HG03378 (cell line): Measurements from ENCODE around the gene MAGEA9B.
A peak's percentile ranks its signal among the peaks of the same experiment; 100 is the strongest.
"Not testable (repeated sequence)": the region's sequence is repeated elsewhere in the genome, so short reads cannot be mapped to it uniquely, and the experiment has no call there.

ENCODE experiments used
- ATAC-seq: cut with Tn5 transposase; IDR thresholded peaks from one replicate; pipeline ENCODE4 v1.9.1; 2021; ENCODE audit warnings: mild to moderate bottlenecking, moderate library complexity; ENCODE audit not compliant: unreplicated experiment

The MAGEA9B gene

GRCh38 chrX:149572743-149573142 lies 14.5 kb downstream of the MAGEA9B start:
- ATAC-seq: no peak

- no peak for ATAC-seq
These were observed 15.5 kb downstream of the MAGEA9B start for GRCh38 chrX:149571770-149572169.

- ATAC-seq: no peak
These were observed 16.6 kb downstream of the MAGEA9B start for GRCh38 chrX:149570668-149571067.

GRCh38 chrX:149569770-149570169 lies 17.5 kb downstream of the MAGEA9B start:
- ATAC-seq: no peak

- ATAC-seq: no peak
These were observed 18.5 kb downstream of the MAGEA9B start for GRCh38 chrX:149568701-149569296.

GRCh38 chrX:149567621-149568417 lies 19.4 kb downstream of the MAGEA9B start:
- no peak for ATAC-seq

GRCh38 chrX:149563359-149563758 lies 23.9 kb downstream of the MAGEA9B start:
- ATAC-seq: no peak

GRCh38 chrX:149555251-149555650 lies 32.0 kb downstream of the MAGEA9B start:
- not testable (repeated sequence) for ATAC-seq

GRCh38 chrX:149551939-149552248 lies 35.4 kb downstream of the MAGEA9B start:
- ATAC-seq: not testable (repeated sequence)

- ATAC-seq: peak; percentile 48
These were observed 35.9 kb downstream of the MAGEA9B start for GRCh38 chrX:149551245-149551938.

- not testable (repeated sequence) for ATAC-seq
These were observed 36.8 kb downstream of the MAGEA9B start for GRCh38 chrX:149550454-149550853.

- ATAC-seq: not testable (repeated sequence)
These were observed 37.6 kb downstream of the MAGEA9B start, which contains the start of gene HSFX3 for GRCh38 chrX:149549701-149550100. TSS of gene HSFX3 (minus strand) at chrX:149549924. CDS start at chrX:149549852, 72 bp downstream.

- ATAC-seq: not testable (repeated sequence)
These were observed 39.5 kb downstream of the MAGEA9B start for GRCh38 chrX:149547782-149548181.

GRCh38 chrX:149546962-149547361 lies 40.3 kb downstream of the MAGEA9B start:
- not testable (repeated sequence) for ATAC-seq

GRCh38 chrX:149545545-149546543 lies 41.4 kb downstream of the MAGEA9B start:
- not testable (repeated sequence) for ATAC-seq

- ATAC-seq: no peak
These were observed 45.7 kb downstream of the MAGEA9B start for GRCh38 chrX:149541521-149542047.

- peak; percentile 86 for ATAC-seq
These were observed 46.4 kb downstream of the MAGEA9B start, which contains the start of gene EOLA1 for GRCh38 chrX:149540621-149541520. TSS of gene EOLA1 (plus strand) at chrX:149541012. CDS start at chrX:149545631, 4,619 bp downstream.

GRCh38 chrX:149540131-149540620 lies 47.1 kb downstream of the MAGEA9B start:
- ATAC-seq: no peak
